Fibroblast of villous mesenchyme (primary cell): Measurements from ENCODE around the gene PCED1B. TPM values are rescaled to one million over a fixed set of nuclear protein-coding genes. Genes with fewer than 3 reads are reported as not detected.
A peak's percentile ranks its signal among the peaks of the same experiment; 100 is the strongest.

Source experiments
- DNase-seq: peaks from one replicate; pipeline ENCODE4 v3.0.0-alpha.2; 2010; ENCODE audit warnings: low read depth
- H3K4me3 ChIP-seq: 2 replicates; pipeline ENCODE4 v1.5.1; 2011; ENCODE audit warnings: low read depth, mild to moderate bottlenecking, low read length
- CTCF ChIP-seq: IDR thresholded peaks from 2 replicates; pipeline ENCODE4 v1.5.1; 2012; ENCODE audit warnings: low read depth, mild to moderate bottlenecking, low read length; ENCODE audit not compliant: insufficient read depth
- total RNA-seq: library from RNA; depleted of rRNA; stranded (reverse); fragments of >200 nt; gene quantifications from 2 replicates; pipeline ENCODE4 v1.2.3, GENCODE V29; 2012

PCED1B gene
- total RNA-seq, 1 donor: 1.7 TPM

GRCh38 chr12:47067176-47067575, 12.2 kb upstream of the PCED1B start:
- TF ChIP-seq CTCF: no peak
- DNase-seq: no peak
- H3K4me3 ChIP-seq: no peak overlapping the region

GRCh38 chr12:47067771-47068431, 11.5 kb upstream of the PCED1B start:
- TF ChIP-seq CTCF: no peak
- DNase-seq: no peak
- H3K4me3 ChIP-seq: no peak overlapping the region

- no peak for TF ChIP-seq CTCF
- DNase-seq: no peak
- H3K4me3 ChIP-seq: no peak overlapping the region
Measured at GRCh38 chr12:47068539-47068938, 10.9 kb upstream of the PCED1B start.

GRCh38 chr12:47070310-47070709, 9.1 kb upstream of the PCED1B start:
- H3K4me3 ChIP-seq: no peak overlapping the region
- TF ChIP-seq CTCF: no peak
- DNase-seq: no peak

- TF ChIP-seq CTCF: peak; percentile 49
- DNase-seq: no peak
- H3K4me3 ChIP-seq: no peak overlapping the region
Measured at GRCh38 chr12:47071241-47071852, 8.1 kb upstream of the PCED1B start.

GRCh38 chr12:47073951-47074350, 5.5 kb upstream of the PCED1B start:
- no peak for TF ChIP-seq CTCF
- DNase-seq: no peak
- no peak overlapping the region for H3K4me3 ChIP-seq
